PC-3 (cell line): ENCODE data around the gene DCHS2.

Experiments
- CTCF ChIP-seq: fragments of 300-600 bp; sonication (generic); conservative IDR thresholded peaks from 2 replicates; pipeline ENCODE4 v1.5.1; 2017; ENCODE audit warnings: antibody characterized with exemption, low read depth, mild to moderate bottlenecking, low read length
- EZH2 ChIP-seq: fragments of 300-600 bp; sonication (generic); IDR thresholded peaks from one replicate; pipeline ENCODE4 v1.6.1; 2017; ENCODE audit warnings: antibody characterized with exemption, mild to moderate bottlenecking, low read length; ENCODE audit not compliant: unreplicated experiment
- EZH2phosphoT487 ChIP-seq: fragments of 300-600 bp; sonication (generic); IDR thresholded peaks from 2 replicates; pipeline ENCODE4 v1.6.1; 2018; ENCODE audit warnings: mild to moderate bottlenecking, antibody characterized with exemption, low read length, borderline replicate concordance

DNA sequence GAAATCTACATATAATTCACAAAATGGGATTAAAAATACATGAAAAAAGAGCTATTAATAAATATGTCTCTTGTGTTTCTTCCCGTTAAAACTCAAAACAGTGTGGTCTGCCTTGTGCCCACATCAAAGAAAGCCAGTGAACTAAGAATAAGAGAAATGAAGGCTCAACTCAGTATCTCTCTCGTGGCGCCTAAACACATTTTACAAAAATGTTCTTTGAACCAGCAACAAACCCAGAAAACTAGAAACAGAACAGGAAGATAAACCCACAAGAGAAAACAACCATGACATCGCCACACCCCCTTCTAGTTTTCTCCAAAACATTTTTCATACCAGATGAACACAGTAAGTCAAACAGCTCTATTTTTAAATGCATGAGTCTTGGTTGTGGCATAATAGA is 130.1 kb downstream of the DCHS2 start:
- TF ChIP-seq CTCF (no peak), EZH2phosphoT487 (no peak), EZH2 (no peak)
